HG02588 (cell line): ENCODE measurements around the gene ZC3H8.

ENCODE experiments used
- ATAC-seq: cut with Tn5 transposase; IDR thresholded peaks from one replicate; pipeline ENCODE4 v1.9.1; 2021; ENCODE audit warnings: mild to moderate bottlenecking, moderate library complexity; ENCODE audit not compliant: unreplicated experiment

Gene ZC3H8

GRCh38 chr2:112166806-112167499 lies 87.9 kb downstream of the ZC3H8 start:
- ATAC-seq: no peak

- ATAC-seq: no peak
These were observed 89.5 kb downstream of the ZC3H8 start for GRCh38 chr2:112165296-112165695.

GRCh38 chr2:112164876-112165275 lies 90.0 kb downstream of the ZC3H8 start:
- ATAC-seq: no peak

GRCh38 chr2:112163541-112163981 lies 91.3 kb downstream of the ZC3H8 start:
- ATAC-seq: no peak

- ATAC-seq: no peak
These were observed 91.9 kb downstream of the ZC3H8 start for GRCh38 chr2:112162956-112163355.

- ATAC-seq: no peak
These were observed 92.5 kb downstream of the ZC3H8 start for GRCh38 chr2:112162341-112162740.
